ENCODE results near the gene BEST2. TPM values are rescaled to one million over a fixed set of nuclear protein-coding genes. Genes with fewer than 3 reads are reported as not detected.
A peak's percentile ranks its signal among the peaks of the same experiment; 100 is the strongest.

The BEST2 gene
- total RNA-seq, 1 experiment from 2014 or later, result 0.30 TPM

GRCh38 chr19:12754465-12755196, 3.0 kb downstream of the BEST2 start:
- no peak for DNase-seq
- Histone ChIP-seq H3K36me3 (no peaks in the 10 kb centered on the region), H3K27me3 (peaks cover 38% of the 10 kb centered on the region), H3K4me3 (no peak overlapping the region), H3K9me3 (no peaks in the 10 kb centered on the region)

- DNase-seq, result no peak
- H3K36me3 ChIP-seq, result peaks cover 4% of the 10 kb centered on the region
- H3K27me3 ChIP-seq, result peaks cover 25% of the 10 kb centered on the region
- H3K4me3 ChIP-seq, result no peak overlapping the region
- H3K9me3 ChIP-seq, result no peaks in the 10 kb centered on the region
Measured at GRCh38 chr19:12756150-12756883, 4.7 kb downstream of the BEST2 start.

- Histone ChIP-seq H3K27me3 (peaks cover 13% of the 10 kb centered on the region), H3K9me3 (no peaks in the 10 kb centered on the region), H3K36me3 (peaks cover 4% of the 10 kb centered on the region), H3K4me3 (peak overlapping the region; percentile 14; the same call in 1 of the 2 replicates)
- peak; percentile 71 for DNase-seq
Measured at GRCh38 chr19:12757544-12758274, 6.1 kb downstream of the BEST2 start.

- Histone ChIP-seq H3K4me3 (no peak overlapping the region), H3K36me3 (peaks cover 19% of the 10 kb centered on the region), H3K9me3 (no peaks in the 10 kb centered on the region; the same call in 1 of the 2 replicates), H3K27me3 (no peaks in the 10 kb centered on the region)
- DNase-seq, result no peak
Measured at GRCh38 chr19:12759686-12760085, 8.1 kb downstream of the BEST2 start.

- H3K4me3 ChIP-seq, result no peak overlapping the region
- peaks cover 32% of the 10 kb centered on the region for H3K36me3 ChIP-seq
- H3K27me3 ChIP-seq, result no peaks in the 10 kb centered on the region
- no peak for DNase-seq
- H3K9me3 ChIP-seq, result no peaks in the 10 kb centered on the region; the same call in 1 of the 2 replicates
Measured at GRCh38 chr19:12763100-12763499, 11.5 kb downstream of the BEST2 start.

- H3K4me3 ChIP-seq, result no peak overlapping the region
- H3K36me3 ChIP-seq, result peaks cover 34% of the 10 kb centered on the region
- no peak for DNase-seq
- no peaks in the 10 kb centered on the region for H3K27me3 ChIP-seq
- no peaks in the 10 kb centered on the region; the same call in 1 of the 2 replicates for H3K9me3 ChIP-seq
Measured at GRCh38 chr19:12764698-12765097, 13.1 kb downstream of the BEST2 start.

- peak; percentile 71 for DNase-seq
- Histone ChIP-seq H3K36me3 (peaks cover 40% of the 10 kb centered on the region), H3K27me3 (no peaks in the 10 kb centered on the region), H3K9me3 (no peaks in the 10 kb centered on the region; the same call in 1 of the 2 replicates), H3K4me3 (peak overlapping the region; percentile 21)
Measured at GRCh38 chr19:12766051-12766521, 14.5 kb downstream of the BEST2 start.

GRCh38 chr19:12767150-12767549, 15.6 kb downstream of the BEST2 start:
- Histone ChIP-seq H3K36me3 (peaks cover 41% of the 10 kb centered on the region), H3K9me3 (no peaks in the 10 kb centered on the region; the same call in 1 of the 2 replicates), H3K27me3 (no peaks in the 10 kb centered on the region), H3K4me3 (no peak overlapping the region)
- no peak for DNase-seq

- Histone ChIP-seq H3K9me3 (no peaks in the 10 kb centered on the region; the same call in 1 of the 2 replicates), H3K36me3 (peaks cover 41% of the 10 kb centered on the region), H3K4me3 (no peak overlapping the region), H3K27me3 (no peaks in the 10 kb centered on the region)
- no peak for DNase-seq
Measured at GRCh38 chr19:12767666-12768065, 16.1 kb downstream of the BEST2 start.

GRCh38 chr19:12769689-12770088, 18.1 kb downstream of the BEST2 start:
- H3K9me3 ChIP-seq, result no peaks in the 10 kb centered on the region
- H3K27me3 ChIP-seq, result no peaks in the 10 kb centered on the region
- no peak for DNase-seq
- no peak overlapping the region for H3K4me3 ChIP-seq
- H3K36me3 ChIP-seq, result peaks cover 37% of the 10 kb centered on the region

GRCh38 chr19:12770922-12771321, 19.3 kb downstream of the BEST2 start:
- Histone ChIP-seq H3K36me3 (peaks cover 26% of the 10 kb centered on the region), H3K9me3 (no peaks in the 10 kb centered on the region), H3K27me3 (no peaks in the 10 kb centered on the region), H3K4me3 (no peak overlapping the region)
- DNase-seq, result no peak

GRCh38 chr19:12772323-12772722, 20.7 kb downstream of the BEST2 start:
- no peaks in the 10 kb centered on the region for H3K27me3 ChIP-seq
- peaks cover 26% of the 10 kb centered on the region for H3K36me3 ChIP-seq
- no peak for DNase-seq
- H3K9me3 ChIP-seq, result no peaks in the 10 kb centered on the region
- H3K4me3 ChIP-seq, result no peak overlapping the region

- peak; percentile 80 for DNase-seq
- no peaks in the 10 kb centered on the region for H3K9me3 ChIP-seq
- H3K4me3 ChIP-seq, result no peak overlapping the region
- peaks cover 23% of the 10 kb centered on the region for H3K36me3 ChIP-seq
- H3K27me3 ChIP-seq, result no peaks in the 10 kb centered on the region
Measured at GRCh38 chr19:12773571-12773970, 22.0 kb downstream of the BEST2 start.

- DNase-seq, result no peak
- Histone ChIP-seq H3K9me3 (no peaks in the 10 kb centered on the region), H3K36me3 (peaks cover 21% of the 10 kb centered on the region), H3K27me3 (no peaks in the 10 kb centered on the region), H3K4me3 (peak within 1 kb of the TSS; percentile 63)
Measured at GRCh38 chr19:12774588-12775555, 23.3 kb downstream of the BEST2 start, which contains the start of gene HOOK2. Gene HOOK2 (minus strand): TSS chr19:12775552. CDS start chr19:12775449, 103 bp downstream.

- no peaks in the 10 kb centered on the region for H3K27me3 ChIP-seq
Measured at GRCh38 chr19:12777217-12778016, 25.8 kb downstream of the BEST2 start.

More at GRCh38 chr19:12777217-12778016, 25.8 kb downstream of the BEST2 start:
- Histone ChIP-seq H3K4me3 (peak overlapping the region; percentile 54), H3K36me3 (peaks cover 11% of the 10 kb centered on the region), H3K9me3 (no peaks in the 10 kb centered on the region)
- DNase-seq, result peak; percentile 93

All from MG63 (cell line).